ENCODE data around the gene DOK6.

The DOK6 gene

GRCh38 chr18:69383186-69383585, 17.5 kb upstream of the DOK6 start:
- TF ChIP-seq TAF1 (IDR thresholded peaks at IDR 0.05; ENCODE audit: low read depth, low read length): no peak
- TF ChIP-seq PAX5 (IDR thresholded peaks at IDR 0.05; ENCODE audit: insufficient read depth, low read length, severe bottlenecking): no peak
- TF ChIP-seq POLR2A (IDR thresholded peaks at IDR 0.05; ENCODE audit: low read depth, low read length): no peak
- TF ChIP-seq POU2F2 (IDR thresholded peaks at IDR 0.05; ENCODE audit: low read depth, low read length): no peak
- TF ChIP-seq POLR2AphosphoS5 (IDR thresholded peaks at IDR 0.05; ENCODE audit: low read depth, low read length): no peak
- no peak for TF ChIP-seq SPI1 (IDR thresholded peaks at IDR 0.05; ENCODE audit: low read depth, low read length)
- FAIRE-seq: no peak
- no peak for DNase-seq (ENCODE audit: insufficient read length, low spot score)

- no peak for FAIRE-seq
- DNase-seq (ENCODE audit: insufficient read length, low spot score): no peak
- TF ChIP-seq POU2F2 (IDR thresholded peaks at IDR 0.05; ENCODE audit: low read depth, low read length): no peak
- TF ChIP-seq TAF1 (IDR thresholded peaks at IDR 0.05; ENCODE audit: low read depth, low read length): no peak
- no peak for TF ChIP-seq PAX5 (IDR thresholded peaks at IDR 0.05; ENCODE audit: insufficient read depth, low read length, severe bottlenecking)
- TF ChIP-seq SPI1 (IDR thresholded peaks at IDR 0.05; ENCODE audit: low read depth, low read length): no peak
- no peak for TF ChIP-seq POLR2AphosphoS5 (IDR thresholded peaks at IDR 0.05; ENCODE audit: low read depth, low read length)
- TF ChIP-seq POLR2A (IDR thresholded peaks at IDR 0.05; ENCODE audit: low read depth, low read length): no peak
Measured at GRCh38 chr18:69387186-69387585, 13.5 kb upstream of the DOK6 start.

GRCh38 chr18:69388222-69388621, 12.5 kb upstream of the DOK6 start:
- FAIRE-seq (no peak), DNase-seq (ENCODE audit: insufficient read length, low spot score) (no peak)
- TF ChIP-seq POLR2A (IDR thresholded peaks at IDR 0.05; ENCODE audit: low read depth, low read length) (no peak), POLR2AphosphoS5 (IDR thresholded peaks at IDR 0.05; ENCODE audit: low read depth, low read length) (no peak), POU2F2 (IDR thresholded peaks at IDR 0.05; ENCODE audit: low read depth, low read length) (no peak), TAF1 (IDR thresholded peaks at IDR 0.05; ENCODE audit: low read depth, low read length) (no peak), SPI1 (IDR thresholded peaks at IDR 0.05; ENCODE audit: low read depth, low read length) (no peak), PAX5 (IDR thresholded peaks at IDR 0.05; ENCODE audit: insufficient read depth, low read length, severe bottlenecking) (no peak)

GRCh38 chr18:69397096-69397495, 3.6 kb upstream of the DOK6 start:
- DNase-seq (ENCODE audit: insufficient read length, low spot score): no peak
- no peak for FAIRE-seq
- no peak for TF ChIP-seq POLR2AphosphoS5 (IDR thresholded peaks at IDR 0.05; ENCODE audit: low read depth, low read length)
- no peak for TF ChIP-seq TAF1 (IDR thresholded peaks at IDR 0.05; ENCODE audit: low read depth, low read length)
- TF ChIP-seq POLR2A (IDR thresholded peaks at IDR 0.05; ENCODE audit: low read depth, low read length): no peak
- no peak for TF ChIP-seq PAX5 (IDR thresholded peaks at IDR 0.05; ENCODE audit: insufficient read depth, low read length, severe bottlenecking)
- TF ChIP-seq POU2F2 (IDR thresholded peaks at IDR 0.05; ENCODE audit: low read depth, low read length): no peak
- no peak for TF ChIP-seq SPI1 (IDR thresholded peaks at IDR 0.05; ENCODE audit: low read depth, low read length)

GRCh38 chr18:69399253-69399652, 1.4 kb upstream of the DOK6 start:
- DNase-seq (ENCODE audit: insufficient read length, low spot score): no peak
- FAIRE-seq: no peak
- TF ChIP-seq TAF1 (IDR thresholded peaks at IDR 0.05; ENCODE audit: low read depth, low read length) (no peak), PAX5 (IDR thresholded peaks at IDR 0.05; ENCODE audit: insufficient read depth, low read length, severe bottlenecking) (no peak), POU2F2 (IDR thresholded peaks at IDR 0.05; ENCODE audit: low read depth, low read length) (no peak), POLR2AphosphoS5 (IDR thresholded peaks at IDR 0.05; ENCODE audit: low read depth, low read length) (no peak), SPI1 (IDR thresholded peaks at IDR 0.05; ENCODE audit: low read depth, low read length) (no peak)

GRCh38 chr18:69400976-69401225, 213 bp downstream of the DOK6 start:
- no peak for DNase-seq (ENCODE audit: insufficient read length, low spot score)

GRCh38 chr18:69401226-69401971, 711 bp downstream of the DOK6 start:
- no peak for DNase-seq (ENCODE audit: insufficient read length, low spot score)
- no peak for FAIRE-seq
- TF ChIP-seq POU2F2 (IDR thresholded peaks at IDR 0.05; ENCODE audit: low read depth, low read length) (no peak), TAF1 (IDR thresholded peaks at IDR 0.05; ENCODE audit: low read depth, low read length) (no peak)

More at GRCh38 chr18:69400976-69401225, 213 bp downstream of the DOK6 start:
- TF ChIP-seq SPI1 (IDR thresholded peaks at IDR 0.05; ENCODE audit: low read depth, low read length) (no peak), PAX5 (IDR thresholded peaks at IDR 0.05; ENCODE audit: insufficient read depth, low read length, severe bottlenecking) (no peak), POU2F2 (IDR thresholded peaks at IDR 0.05; ENCODE audit: low read depth, low read length) (no peak), POLR2A (IDR thresholded peaks at IDR 0.05; ENCODE audit: low read depth, low read length) (no peak)
- no peak for FAIRE-seq

- FAIRE-seq (no peak), DNase-seq (ENCODE audit: insufficient read length, low spot score) (no peak)
- TF ChIP-seq SPI1 (IDR thresholded peaks at IDR 0.05; ENCODE audit: low read depth, low read length) (no peak), POU2F2 (IDR thresholded peaks at IDR 0.05; ENCODE audit: low read depth, low read length) (no peak), PAX5 (IDR thresholded peaks at IDR 0.05; ENCODE audit: insufficient read depth, low read length, severe bottlenecking) (no peak), TAF1 (IDR thresholded peaks at IDR 0.05; ENCODE audit: low read depth, low read length) (no peak), POLR2AphosphoS5 (IDR thresholded peaks at IDR 0.05; ENCODE audit: low read depth, low read length) (no peak), POLR2A (IDR thresholded peaks at IDR 0.05; ENCODE audit: low read depth, low read length) (no peak)
Measured at GRCh38 chr18:69401972-69402532, 1.4 kb downstream of the DOK6 start.

GRCh38 chr18:69402533-69402989, 1.9 kb downstream of the DOK6 start:
- DNase-seq (ENCODE audit: insufficient read length, low spot score): no peak

GRCh38 chr18:69408522-69408921, 7.8 kb downstream of the DOK6 start:
- DNase-seq (ENCODE audit: insufficient read length, low spot score) (no peak), FAIRE-seq (no peak)
- no peak for TF ChIP-seq POLR2A (IDR thresholded peaks at IDR 0.05; ENCODE audit: low read depth, low read length)
- TF ChIP-seq POLR2AphosphoS5 (IDR thresholded peaks at IDR 0.05; ENCODE audit: low read depth, low read length): no peak
- TF ChIP-seq POU2F2 (IDR thresholded peaks at IDR 0.05; ENCODE audit: low read depth, low read length): no peak
- no peak for TF ChIP-seq TAF1 (IDR thresholded peaks at IDR 0.05; ENCODE audit: low read depth, low read length)
- no peak for TF ChIP-seq PAX5 (IDR thresholded peaks at IDR 0.05; ENCODE audit: insufficient read depth, low read length, severe bottlenecking)
- no peak for TF ChIP-seq SPI1 (IDR thresholded peaks at IDR 0.05; ENCODE audit: low read depth, low read length)

More at GRCh38 chr18:69402533-69402989, 1.9 kb downstream of the DOK6 start:
- no peak for FAIRE-seq
- TF ChIP-seq PAX5 (IDR thresholded peaks at IDR 0.05; ENCODE audit: insufficient read depth, low read length, severe bottlenecking) (no peak), TAF1 (IDR thresholded peaks at IDR 0.05; ENCODE audit: low read depth, low read length) (no peak), POLR2AphosphoS5 (IDR thresholded peaks at IDR 0.05; ENCODE audit: low read depth, low read length) (no peak), POLR2A (IDR thresholded peaks at IDR 0.05; ENCODE audit: low read depth, low read length) (no peak)

Measured in GM12891 (cell line).